Measurements from ENCODE around the gene PPM1N. TPM values are rescaled to one million over a fixed set of nuclear protein-coding genes. Genes with fewer than 3 reads are reported as not detected.

The PPM1N gene
- total and polyA plus RNA-seq, 2 of the 4 experiments (the other 2 are of a cell fraction): 0.90 to 1.6 TPM

- H3K4me3 ChIP-seq (ENCODE audit: insufficient read depth, low read depth, low read length): no peak overlapping the region
- no peak overlapping the region for H2BK15ac ChIP-seq (ENCODE audit: low read depth, low read length)
- no peak overlapping the region for H4K91ac ChIP-seq (ENCODE audit: insufficient read depth, low read depth, low read length)
- no peak overlapping the region for H3K23ac ChIP-seq (ENCODE audit: low read depth, low read length)
- no peak overlapping the region for H3K4me2 ChIP-seq (ENCODE audit: low read depth, low read length)
- no TSS peak for BruUV-seq (replicated peaks)
- peaks cover 39% of the 10 kb centered on the region for H3K36me3 ChIP-seq (ENCODE audit: control insufficient read depth, insufficient read depth, low read length)
- H3K18ac ChIP-seq (ENCODE audit: low read depth, low read length): no peak overlapping the region
- no peak overlapping the region for H3K4ac ChIP-seq (ENCODE audit: low read depth, low read length)
- H3K27ac ChIP-seq (ENCODE audit: insufficient read depth, low read length): no peak overlapping the region
- no peak overlapping the region for H2BK5ac ChIP-seq (ENCODE audit: low read depth, low read length, poor library complexity, severe bottlenecking)
- no peak overlapping the region for H2AK5ac ChIP-seq (ENCODE audit: low read depth, low read length)
- in situ Hi-C loops (cut with MboI; ENCODE audit: low sequenced_read_pairs): no loop called here
- no peak overlapping the region for H4K8ac ChIP-seq (ENCODE audit: low read depth in 2 of 2, low read length in 2 of 2)
- DNase-seq (no peak), ATAC-seq (ENCODE audit: low read depth) (no peak)
- 66% methylated on average over 2 of the region's 9 CpGs; no CpG with 5 or more reads in 1 of the 2 experiments for WGBS, 2 experiments (ENCODE audit: extremely low coverage in 2 of 2, insufficient read length in 1 of 2)
- H2BK20ac ChIP-seq (ENCODE audit: low read depth, low read length): no peak overlapping the region
- no peaks in the 10 kb centered on the region for H3K9me3 ChIP-seq (ENCODE audit: control insufficient read depth, insufficient read depth, low read length)
- H2AFZ ChIP-seq (replicated peaks; ENCODE audit: low read length, poor library complexity): no peak overlapping the region
- H3K56ac ChIP-seq (ENCODE audit: extremely low read depth, insufficient read depth, low read length): no peak overlapping the region
- H3K14ac ChIP-seq (replicated peaks; ENCODE audit: low read depth, low read length): no peak overlapping the region
- H4K20me1 ChIP-seq (ENCODE audit: insufficient read depth, low read length): peaks cover 90% of the 10 kb centered on the region
- no peak overlapping the region for H2BK120ac ChIP-seq (ENCODE audit: low read depth, low read length)
- CTCF ChIA-PET: no interaction called here
- H3K27me3 ChIP-seq (ENCODE audit: control insufficient read depth, insufficient read depth, low read length): no peaks in the 10 kb centered on the region
- dilution Hi-C loops (cut with HindIII; ENCODE audit: low sequenced_read_pairs, unreplicated experiment): no loop called here
- H3K9ac ChIP-seq (ENCODE audit: low read depth, low read length): no peak overlapping the region
- intact Hi-C loops (cut with micrococcal nuclease): no loop called here
- TF ChIP-seq MAFK (IDR thresholded peaks at IDR 0.05; ENCODE audit: low read depth, low read length) (no peak), CHD1 (IDR thresholded peaks at IDR 0.05; ENCODE audit: low read depth, low read length) (no peak), NFE2L2 (IDR thresholded peaks at IDR 0.05; ENCODE audit: low read depth, low read length) (no peak), RCOR1 (IDR thresholded peaks at IDR 0.05; ENCODE audit: insufficient replicate concordance, low read length) (no peak), MAZ (IDR thresholded peaks at IDR 0.05; ENCODE audit: borderline replicate concordance, low read depth, low read length) (no peak), SMC3 (IDR thresholded peaks at IDR 0.05; ENCODE audit: low read depth, low read length) (no peak), BHLHE40 (IDR thresholded peaks at IDR 0.05; ENCODE audit: low read depth, low read length) (no peak), RAD21 (IDR thresholded peaks at IDR 0.05; ENCODE audit: low read length) (no peak), FOS (IDR thresholded peaks at IDR 0.05; ENCODE audit: low read depth, low read length) (no peak), CEBPB (IDR thresholded peaks at IDR 0.05; ENCODE audit: low read depth, low read length) (no peak), RFX5 (IDR thresholded peaks at IDR 0.05; ENCODE audit: low read depth, low read length) (no peak)
- TF ChIP-seq, protein P1, sequence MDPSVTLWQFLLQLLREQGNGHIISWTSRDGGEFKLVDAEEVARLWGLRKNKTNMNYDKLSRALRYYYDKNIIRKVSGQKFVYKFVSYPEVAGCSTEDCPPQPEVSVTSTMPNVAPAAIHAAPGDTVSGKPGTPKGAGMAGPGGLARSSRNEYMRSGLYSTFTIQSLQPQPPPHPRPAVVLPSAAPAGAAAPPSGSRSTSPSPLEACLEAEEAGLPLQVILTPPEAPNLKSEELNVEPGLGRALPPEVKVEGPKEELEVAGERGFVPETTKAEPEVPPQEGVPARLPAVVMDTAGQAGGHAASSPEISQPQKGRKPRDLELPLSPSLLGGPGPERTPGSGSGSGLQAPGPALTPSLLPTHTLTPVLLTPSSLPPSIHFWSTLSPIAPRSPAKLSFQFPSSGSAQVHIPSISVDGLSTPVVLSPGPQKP (IDR thresholded peaks at IDR 0.05; ENCODE audit: borderline replicate concordance, low read depth, low read length): no peak
- TF ChIP-seq, protein P2, sequence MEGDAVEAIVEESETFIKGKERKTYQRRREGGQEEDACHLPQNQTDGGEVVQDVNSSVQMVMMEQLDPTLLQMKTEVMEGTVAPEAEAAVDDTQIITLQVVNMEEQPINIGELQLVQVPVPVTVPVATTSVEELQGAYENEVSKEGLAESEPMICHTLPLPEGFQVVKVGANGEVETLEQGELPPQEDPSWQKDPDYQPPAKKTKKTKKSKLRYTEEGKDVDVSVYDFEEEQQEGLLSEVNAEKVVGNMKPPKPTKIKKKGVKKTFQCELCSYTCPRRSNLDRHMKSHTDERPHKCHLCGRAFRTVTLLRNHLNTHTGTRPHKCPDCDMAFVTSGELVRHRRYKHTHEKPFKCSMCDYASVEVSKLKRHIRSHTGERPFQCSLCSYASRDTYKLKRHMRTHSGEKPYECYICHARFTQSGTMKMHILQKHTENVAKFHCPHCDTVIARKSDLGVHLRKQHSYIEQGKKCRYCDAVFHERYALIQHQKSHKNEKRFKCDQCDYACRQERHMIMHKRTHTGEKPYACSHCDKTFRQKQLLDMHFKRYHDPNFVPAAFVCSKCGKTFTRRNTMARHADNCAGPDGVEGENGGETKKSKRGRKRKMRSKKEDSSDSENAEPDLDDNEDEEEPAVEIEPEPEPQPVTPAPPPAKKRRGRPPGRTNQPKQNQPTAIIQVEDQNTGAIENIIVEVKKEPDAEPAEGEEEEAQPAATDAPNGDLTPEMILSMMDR (conservative IDR thresholded peaks at IDR 0.05; ENCODE audit: low read depth, low read length): no peak
- no peak overlapping the region for H4K5ac ChIP-seq (ENCODE audit: low read depth, low read length)
- POLR2A ChIA-PET (ENCODE audit: unreplicated experiment): no interaction called here
- peaks cover 11 to 73% of the 10 kb centered on the region in 2 experiments for H3K79me1 ChIP-seq (ENCODE audit: low read depth in 1 of 2, low read length in 2 of 2)
- 0 out of 2 replicates have a peak, but pooled peaks cover 5% of the 10 kb centered on the region for H3K4me1 ChIP-seq (ENCODE audit: control insufficient read depth, insufficient read depth, low read length)
- H3K9me1 ChIP-seq (ENCODE audit: insufficient read depth, low read length): peaks cover 6% of the 10 kb centered on the region; the same call in 1 of the 2 replicates
- H2AK9ac ChIP-seq (replicated peaks; ENCODE audit: low read depth, low read length, poor library complexity): no peak overlapping the region
Observed at GRCh38 chr19:45515807-45516401, 17.7 kb downstream of the PPM1N start.
